ENCODE results near the gene NCCRP1. TPM values are rescaled to one million over a fixed set of nuclear protein-coding genes. Genes with fewer than 3 reads are reported as not detected.

The NCCRP1 gene
- total and polyA plus RNA-seq, 2 donors (not counting 3 experiments of a cell fraction or from before 2014, with no cell fraction given) = 0.06 TPM; not detected in 1

DNA sequence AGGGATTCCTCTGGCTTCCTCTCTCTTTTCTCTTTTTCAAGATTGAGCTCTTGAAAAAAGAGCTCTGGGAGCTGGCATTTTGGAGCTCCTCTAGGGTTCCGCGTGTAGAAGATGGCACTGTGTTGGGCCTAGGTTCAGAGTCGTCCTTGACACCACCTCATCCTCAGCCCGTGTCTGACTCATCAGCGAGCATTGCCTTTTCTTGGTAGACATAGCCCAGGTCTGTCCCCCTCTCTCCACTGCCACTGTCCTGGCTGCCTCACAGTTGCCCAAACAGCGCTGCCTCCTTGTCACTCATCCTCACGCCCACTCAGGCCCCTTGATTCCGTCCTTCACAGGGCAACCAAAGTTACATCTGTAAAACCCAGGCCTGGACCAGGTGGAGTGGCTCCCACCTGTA is 46.5 kb upstream of the NCCRP1 start:
- peaks cover 53% of the 10 kb centered on the region for H3K79me2 ChIP-seq (ENCODE audit: control insufficient read depth, insufficient read depth, low read length)
- H3K4me2 ChIP-seq (ENCODE audit: insufficient read depth, low read length) = no peak overlapping the region
- CTCF ChIA-PET = no interaction called here
- peaks cover 3% of the 10 kb centered on the region for H3K4me1 ChIP-seq (ENCODE audit: control insufficient read depth, extremely low read depth, insufficient read depth, low read length)
- no peaks in the 10 kb centered on the region for H3K9me3 ChIP-seq (replicated peaks; ENCODE audit: control insufficient read depth, insufficient read depth, low read length)
- no peak for TF ChIP-seq JUN (IDR thresholded peaks at IDR 0.05; ENCODE audit: borderline replicate concordance, insufficient read depth, insufficient read length, low read depth)
- H3K27me3 ChIP-seq (ENCODE audit: control insufficient read depth in 2 of 2, insufficient read depth in 2 of 2, low read length in 2 of 2) = no peaks in the 10 kb centered on the region
- no TSS peak for BruUV-seq (replicated peaks)
- no peak overlapping the region for H3K27ac ChIP-seq (ENCODE audit: insufficient read depth, low read depth, low read length)
- dilution Hi-C loops (cut with MboI; ENCODE audit: extremely low pct_ligation_motif_present, low sequenced_read_pairs) = no loop called here
- DNase-seq (ENCODE audit: low read depth, low spot score) (no peak), FAIRE-seq (no peak)
- no peak overlapping the region for H2AFZ ChIP-seq (ENCODE audit: low read depth, low read length)
- POLR2A ChIA-PET = no interaction called here
- H3K4me3 ChIP-seq (replicated peaks in 1 of 3; ENCODE audit: insufficient read depth in 1 of 3, low read depth in 1 of 3, low read length in 3 of 3) = no peak overlapping the region
- peaks cover 0 to 3% of the 10 kb centered on the region in 2 experiments for H3K36me3 ChIP-seq (ENCODE audit: control insufficient read depth in 2 of 2, extremely low read depth in 1 of 2, insufficient read depth in 2 of 2, low read length in 2 of 2)
- no peak overlapping the region for H3K9ac ChIP-seq (replicated peaks; ENCODE audit: extremely low read depth, insufficient read depth, low read length)
- H3K9me1 ChIP-seq (replicated peaks; ENCODE audit: control insufficient read depth, extremely low read depth, insufficient read depth, low read length) = no peaks in the 10 kb centered on the region
- intact Hi-C loops (cut with micrococcal nuclease) = no loop called here
- peaks cover 3% of the 10 kb centered on the region for H4K20me1 ChIP-seq (replicated peaks; ENCODE audit: control insufficient read depth, extremely low read depth, insufficient read depth, low read length)

GRCh38 chr19:39150807-39151600 is 45.8 kb upstream of the NCCRP1 start:
- ChIA-PET CTCF (no interaction called here), POLR2A (no interaction called here)
- Histone ChIP-seq H4K20me1 (replicated peaks; ENCODE audit: control insufficient read depth, extremely low read depth, insufficient read depth, low read length) (no peaks in the 10 kb centered on the region), H3K9me1 (replicated peaks; ENCODE audit: control insufficient read depth, extremely low read depth, insufficient read depth, low read length) (no peaks in the 10 kb centered on the region), H3K9me3 (replicated peaks; ENCODE audit: control insufficient read depth, insufficient read depth, low read length) (no peaks in the 10 kb centered on the region), H3K36me3 (ENCODE audit: control insufficient read depth in 2 of 2, extremely low read depth in 1 of 2, insufficient read depth in 2 of 2, low read length in 2 of 2) (peaks cover 0 to 3% of the 10 kb centered on the region in 2 experiments), H3K4me1 (ENCODE audit: control insufficient read depth, extremely low read depth, insufficient read depth, low read length) (no peaks in the 10 kb centered on the region), H3K4me3 (replicated peaks in 1 of 3; ENCODE audit: insufficient read depth in 1 of 3, low read depth in 1 of 3, low read length in 3 of 3) (no peak overlapping the region), H3K27ac (ENCODE audit: insufficient read depth, low read depth, low read length) (no peak overlapping the region), H3K9ac (replicated peaks; ENCODE audit: extremely low read depth, insufficient read depth, low read length) (no peak overlapping the region), H3K79me2 (ENCODE audit: control insufficient read depth, insufficient read depth, low read length) (peaks cover 50% of the 10 kb centered on the region), H3K4me2 (ENCODE audit: insufficient read depth, low read length) (no peak overlapping the region), H2AFZ (ENCODE audit: low read depth, low read length) (no peak overlapping the region), H3K27me3 (ENCODE audit: control insufficient read depth in 2 of 2, insufficient read depth in 2 of 2, low read length in 2 of 2) (no peaks in the 10 kb centered on the region)
- FAIRE-seq (no peak), DNase-seq (ENCODE audit: low read depth, low spot score) (no peak)
- no peak for TF ChIP-seq MYC (IDR thresholded peaks at IDR 0.05; ENCODE audit: low read depth, low read length)
- TF ChIP-seq, protein P1, sequence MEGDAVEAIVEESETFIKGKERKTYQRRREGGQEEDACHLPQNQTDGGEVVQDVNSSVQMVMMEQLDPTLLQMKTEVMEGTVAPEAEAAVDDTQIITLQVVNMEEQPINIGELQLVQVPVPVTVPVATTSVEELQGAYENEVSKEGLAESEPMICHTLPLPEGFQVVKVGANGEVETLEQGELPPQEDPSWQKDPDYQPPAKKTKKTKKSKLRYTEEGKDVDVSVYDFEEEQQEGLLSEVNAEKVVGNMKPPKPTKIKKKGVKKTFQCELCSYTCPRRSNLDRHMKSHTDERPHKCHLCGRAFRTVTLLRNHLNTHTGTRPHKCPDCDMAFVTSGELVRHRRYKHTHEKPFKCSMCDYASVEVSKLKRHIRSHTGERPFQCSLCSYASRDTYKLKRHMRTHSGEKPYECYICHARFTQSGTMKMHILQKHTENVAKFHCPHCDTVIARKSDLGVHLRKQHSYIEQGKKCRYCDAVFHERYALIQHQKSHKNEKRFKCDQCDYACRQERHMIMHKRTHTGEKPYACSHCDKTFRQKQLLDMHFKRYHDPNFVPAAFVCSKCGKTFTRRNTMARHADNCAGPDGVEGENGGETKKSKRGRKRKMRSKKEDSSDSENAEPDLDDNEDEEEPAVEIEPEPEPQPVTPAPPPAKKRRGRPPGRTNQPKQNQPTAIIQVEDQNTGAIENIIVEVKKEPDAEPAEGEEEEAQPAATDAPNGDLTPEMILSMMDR (IDR thresholded peaks at IDR 0.05; ENCODE audit: extremely low read depth in 1 of 2, insufficient read depth in 1 of 2, low read depth in 1 of 2, low read length in 2 of 2) = no peak
- TF ChIP-seq MAX (IDR thresholded peaks at IDR 0.05; ENCODE audit: insufficient read depth, insufficient read length) = no peak
- no peak for TF ChIP-seq GATA2 (IDR thresholded peaks at IDR 0.05; ENCODE audit: insufficient read depth, insufficient read length, low read depth, low read length)
- TF ChIP-seq EZH2 (IDR thresholded peaks at IDR 0.05; ENCODE audit: borderline replicate concordance, low read depth, low read length, severe bottlenecking) = no peak
- TF ChIP-seq FOS (IDR thresholded peaks at IDR 0.05; ENCODE audit: borderline replicate concordance, insufficient read depth, low read length) = no peak
- no peak for TF ChIP-seq POLR2A (IDR thresholded peaks at IDR 0.05; ENCODE audit: low read depth, low read length)
- no peak for TF ChIP-seq JUN (IDR thresholded peaks at IDR 0.05; ENCODE audit: borderline replicate concordance, insufficient read depth, insufficient read length, low read depth)
- no peak for TF ChIP-seq POLR2AphosphoS5 (IDR thresholded peaks at IDR 0.05; ENCODE audit: insufficient read depth, low read depth, low read length)
- no TSS peak for BruUV-seq (replicated peaks)
- dilution Hi-C loops (cut with MboI; ENCODE audit: extremely low pct_ligation_motif_present, low sequenced_read_pairs) (no loop called here), intact Hi-C loops (cut with micrococcal nuclease) (no loop called here)
